Keratinocyte (primary cell): ENCODE measurements around the gene TPH1. TPM values are rescaled to one million over a fixed set of nuclear protein-coding genes. Genes with fewer than 3 reads are reported as not detected.

Source experiments
- DNase-seq: peaks from one replicate; pipeline ENCODE4 v3.0.0-alpha.2; 2011; ENCODE audit warnings: low read depth, missing footprints, low spot score
- FAIRE-seq: peaks from 2 replicates; lab custom pipeline; 2011; peaks lifted over from hg19 to GRCh38; lab: Jason Lieb, UNC
- H2AFZ ChIP-seq: 2 replicates; pipeline ENCODE4 v1.6.0; 2012; ENCODE audit warnings: low read length, control low read depth, inconsistent platforms; ENCODE audit not compliant: control insufficient read depth
- H3K27ac ChIP-seq: 2 replicates; pipeline ENCODE4 v1.5.1; 2011; ENCODE audit warnings: low read length; ENCODE audit not compliant: control insufficient read depth, insufficient read depth
- H3K27me3 ChIP-seq: 3 replicates; pipeline ENCODE4 v1.6.0; 2011; ENCODE audit warnings: low read length; ENCODE audit not compliant: control insufficient read depth, insufficient read depth; ENCODE audit errors: extremely low read depth
- H3K36me3 ChIP-seq, 2 experiments: 2 replicates in 1 of 2; 3 replicates in 1 of 2; pipeline ENCODE4 v1.5.1; 2011; ENCODE audit warnings: low read length in 2 of 2, mild to moderate bottlenecking in 1 of 2; ENCODE audit not compliant: control insufficient read depth in 2 of 2, insufficient read depth in 2 of 2; ENCODE audit errors: extremely low read depth in 1 of 2
- H3K4me1 ChIP-seq: 3 replicates; pipeline ENCODE4 v1.5.1; 2011; ENCODE audit warnings: low read length; ENCODE audit not compliant: control insufficient read depth, insufficient read depth; ENCODE audit errors: extremely low read depth
- H3K4me2 ChIP-seq: 3 replicates; pipeline ENCODE4 v1.6.0; 2011; ENCODE audit warnings: low read depth, low read length; ENCODE audit not compliant: control insufficient read depth, insufficient read depth; ENCODE audit errors: extremely low read depth
- H3K4me3 ChIP-seq, 3 experiments: fragments of 200-600 bp in 1 of 3; sonication (generic) in 1 of 3; 2 replicates in 2 of 3; 3 replicates in 1 of 3; pipeline ENCODE4 v1.5.1; 2011 to 2016; ENCODE audit warnings: low read length in 3 of 3, mild to moderate bottlenecking in 3 of 3, control low read depth in 2 of 3, inconsistent platforms in 1 of 3, low read depth in 1 of 3, mixed read lengths in 1 of 3, mixed run types in 1 of 3, moderate library complexity in 1 of 3; ENCODE audit not compliant: control insufficient read depth in 2 of 3, insufficient read depth in 2 of 3; ENCODE audit errors: extremely low read depth in 1 of 3
- H3K79me2 ChIP-seq: 2 replicates; pipeline ENCODE4 v1.6.0; 2012; ENCODE audit warnings: low read length; ENCODE audit not compliant: control insufficient read depth, insufficient read depth
- H3K9ac ChIP-seq: 3 replicates; pipeline ENCODE4 v1.6.0; 2011; ENCODE audit warnings: low read length; ENCODE audit not compliant: control insufficient read depth, insufficient read depth; ENCODE audit errors: extremely low read depth
- H3K9me1 ChIP-seq: 3 replicates; pipeline ENCODE4 v1.6.0; 2011; ENCODE audit warnings: low read length; ENCODE audit not compliant: control insufficient read depth, insufficient read depth; ENCODE audit errors: extremely low read depth
- H3K9me3 ChIP-seq: 2 replicates; pipeline ENCODE4 v1.5.1; 2012; ENCODE audit warnings: low read depth, low read length; ENCODE audit not compliant: control insufficient read depth
- H4K20me1 ChIP-seq: 3 replicates; pipeline ENCODE4 v1.6.0; 2011; ENCODE audit warnings: low read length; ENCODE audit not compliant: control insufficient read depth, insufficient read depth; ENCODE audit errors: extremely low read depth
- EZH2 ChIP-seq: IDR thresholded peaks from one replicate; pipeline ENCODE4 v1.6.1; 2012; ENCODE audit warnings: inconsistent platforms, mild to moderate bottlenecking, low read length, moderate library complexity
- dilution Hi-C: fragments of 300-500 bp; cut with MboI; formaldehyde crosslinking; loops from one replicate; pipeline ENCODE4 v1.7.0; 2020; ENCODE audit warnings: low sequenced_read_pairs; ENCODE audit not compliant: extremely low pct_ligation_motif_present
- polyA plus RNA-seq, 5 experiments: library from polyadenylated mRNA; depleted of rRNA in 3 of 5; stranded (reverse) in 3 of 5; stranded (forward) in 1 of 5; unstranded in 1 of 5; fragments of >200 nt; gene quantifications; 1 replicate in 1 of 5; 2 replicates in 3 of 5; 3 replicates in 1 of 5; pipeline versions ENCODE4 v1.2.1 to v1.2.3, GENCODE V29; 2011 to 2012; ENCODE audit warnings: missing spikeins in 2 of 5, low read depth in 1 of 5, low replicate concordance in 1 of 5
- TF ChIP-seq, protein P1 (sequence below), 3 experiments: IDR thresholded peaks in 1 of 3; conservative IDR thresholded peaks in 1 of 3; optimal IDR thresholded peaks in 1 of 3; 2 replicates in 2 of 3; 3 replicates in 1 of 3; pipeline versions ENCODE3 to v1.5.1; 2011; ENCODE audit warnings: low read length in 3 of 3, mild to moderate bottlenecking in 3 of 3, moderate library complexity in 2 of 3, control low read depth in 1 of 3, inconsistent platforms in 1 of 3; ENCODE audit not compliant: insufficient read depth in 2 of 3; ENCODE audit errors: extremely low read depth in 1 of 3

The TPH1 gene
- polyA plus RNA-seq, 1 donor (not counting 4 experiments of a cell fraction or from before 2014, with no cell fraction given): 0.22 TPM

DNA sequence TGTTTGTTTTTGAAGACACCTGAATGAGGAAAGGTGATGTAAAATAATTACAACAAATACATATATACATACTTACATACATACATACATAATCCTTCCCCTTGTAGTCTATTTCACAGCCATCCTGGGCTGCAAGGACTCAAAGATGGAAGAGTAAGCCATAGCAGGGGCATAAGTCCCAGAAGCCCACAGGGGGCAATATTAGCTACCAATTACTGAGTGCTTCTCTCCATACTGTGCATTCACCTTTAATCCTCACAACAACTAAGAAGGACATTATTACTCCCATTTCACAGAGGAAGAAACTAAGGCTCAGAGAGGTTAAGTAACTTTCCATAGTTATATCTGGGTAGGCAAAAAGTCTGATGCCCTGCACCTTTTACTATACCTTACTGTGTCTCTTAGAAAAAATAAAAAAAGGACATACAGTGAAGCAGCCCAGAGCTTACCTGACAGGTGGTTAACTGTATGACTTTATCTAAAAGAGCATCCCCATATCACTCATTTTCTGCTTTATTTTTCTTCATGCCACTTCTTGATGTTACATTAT, 35.9 kb downstream of the TPH1 start:
- FAIRE-seq (no peak), DNase-seq (no peak)
- H3K9me1 ChIP-seq: no peaks in the 10 kb centered on the region
- peaks cover 10% of the 10 kb centered on the region for H3K4me1 ChIP-seq
- no peak overlapping the region for H3K9ac ChIP-seq
- H4K20me1 ChIP-seq: no peaks in the 10 kb centered on the region
- H3K4me3 ChIP-seq: no peak overlapping the region
- no peak overlapping the region for H2AFZ ChIP-seq
- H3K27ac ChIP-seq: no peak overlapping the region
- no peak overlapping the region for H3K4me2 ChIP-seq
- TF ChIP-seq EZH2: no peak
- TF ChIP-seq, protein P1, sequence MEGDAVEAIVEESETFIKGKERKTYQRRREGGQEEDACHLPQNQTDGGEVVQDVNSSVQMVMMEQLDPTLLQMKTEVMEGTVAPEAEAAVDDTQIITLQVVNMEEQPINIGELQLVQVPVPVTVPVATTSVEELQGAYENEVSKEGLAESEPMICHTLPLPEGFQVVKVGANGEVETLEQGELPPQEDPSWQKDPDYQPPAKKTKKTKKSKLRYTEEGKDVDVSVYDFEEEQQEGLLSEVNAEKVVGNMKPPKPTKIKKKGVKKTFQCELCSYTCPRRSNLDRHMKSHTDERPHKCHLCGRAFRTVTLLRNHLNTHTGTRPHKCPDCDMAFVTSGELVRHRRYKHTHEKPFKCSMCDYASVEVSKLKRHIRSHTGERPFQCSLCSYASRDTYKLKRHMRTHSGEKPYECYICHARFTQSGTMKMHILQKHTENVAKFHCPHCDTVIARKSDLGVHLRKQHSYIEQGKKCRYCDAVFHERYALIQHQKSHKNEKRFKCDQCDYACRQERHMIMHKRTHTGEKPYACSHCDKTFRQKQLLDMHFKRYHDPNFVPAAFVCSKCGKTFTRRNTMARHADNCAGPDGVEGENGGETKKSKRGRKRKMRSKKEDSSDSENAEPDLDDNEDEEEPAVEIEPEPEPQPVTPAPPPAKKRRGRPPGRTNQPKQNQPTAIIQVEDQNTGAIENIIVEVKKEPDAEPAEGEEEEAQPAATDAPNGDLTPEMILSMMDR (optimal IDR thresholded peaks at IDR 0.05 in 1 of 3, IDR thresholded peaks at IDR 0.05 in 1 of 3, conservative IDR thresholded peaks at IDR 0.05 in 1 of 3; ENCODE audit: extremely low read depth in 1 of 3, insufficient read depth in 2 of 3, low read length in 3 of 3): no peak
- peaks cover 3% of the 10 kb centered on the region for H3K27me3 ChIP-seq
- H3K36me3 ChIP-seq: peaks cover 0 to 3% of the 10 kb centered on the region in 2 experiments
- H3K9me3 ChIP-seq: no peaks in the 10 kb centered on the region
- dilution Hi-C loops: no loop called here
- peaks cover 11% of the 10 kb centered on the region for H3K79me2 ChIP-seq

DNA sequence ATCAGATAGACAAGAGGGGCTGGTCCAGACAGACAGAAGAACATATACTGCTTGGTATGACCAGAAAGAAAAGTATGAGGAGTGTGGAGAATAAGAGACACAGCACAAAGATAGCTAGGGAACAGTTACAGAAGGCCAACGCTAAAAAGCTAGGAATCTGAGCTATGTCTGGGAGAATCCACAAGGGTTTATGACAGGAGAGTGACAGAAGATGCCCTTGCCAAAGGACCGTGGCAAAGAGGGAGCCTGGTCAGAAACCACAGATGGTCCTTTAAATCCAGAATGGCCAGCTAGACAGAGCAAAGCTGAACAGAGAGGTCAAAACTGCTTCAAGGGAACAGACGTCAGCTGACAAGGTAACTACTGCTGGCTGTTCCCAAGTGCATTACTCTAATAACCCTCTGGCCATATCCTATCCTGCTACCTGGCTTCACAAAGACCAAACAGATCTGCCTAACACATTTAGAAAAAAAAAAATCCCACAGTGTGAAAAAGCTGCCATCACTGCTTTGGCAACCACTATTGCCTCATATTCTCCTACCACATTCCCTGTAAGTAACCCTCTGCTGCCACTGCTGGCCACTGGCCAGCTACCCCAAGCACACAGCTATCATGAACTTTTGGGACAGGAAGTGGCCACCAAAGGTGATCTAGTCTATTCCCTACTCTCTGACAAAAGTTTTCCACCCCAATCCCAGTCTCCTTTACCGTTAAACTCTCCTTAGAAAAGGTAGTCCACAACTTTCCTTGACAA, 40.5 kb downstream of the TPH1 start:
- Histone ChIP-seq H3K4me2 (no peak overlapping the region), H3K4me1 (no peaks in the 10 kb centered on the region), H4K20me1 (no peaks in the 10 kb centered on the region), H3K9ac (no peak overlapping the region), H3K79me2 (no peaks in the 10 kb centered on the region), H3K9me1 (no peaks in the 10 kb centered on the region), H2AFZ (no peak overlapping the region), H3K36me3 (peaks cover 3% of the 10 kb centered on the region in 2 experiments), H3K27ac (no peak overlapping the region), H3K9me3 (no peaks in the 10 kb centered on the region), H3K27me3 (no peaks in the 10 kb centered on the region), H3K4me3 (no peak overlapping the region)
- DNase-seq (no peak), FAIRE-seq (no peak)
- dilution Hi-C loops: no loop called here
- TF ChIP-seq EZH2: no peak
- TF ChIP-seq, protein P1 (optimal IDR thresholded peaks at IDR 0.05 in 1 of 3, IDR thresholded peaks at IDR 0.05 in 1 of 3, conservative IDR thresholded peaks at IDR 0.05 in 1 of 3; ENCODE audit: extremely low read depth in 1 of 3, insufficient read depth in 2 of 3, low read length in 3 of 3): no peak
